Osteocyte (in vitro differentiated cells): Measurements from ENCODE around the gene ARFGAP1. TPM values are rescaled to one million over a fixed set of nuclear protein-coding genes. Genes with fewer than 3 reads are reported as not detected.

Experiments used
- DNase-seq: peaks from one replicate; pipeline ENCODE4 v3.0.0; 2021; ENCODE audit warnings: mixed read lengths; ENCODE audit not compliant: unreplicated experiment; ENCODE audit errors: extremely low spot score
- H3K27ac Mint-ChIP-seq: one replicate; pipeline ENCODE4 v1.8.0; 2021; ENCODE audit warnings: mild to moderate bottlenecking, mixed read lengths; ENCODE audit not compliant: unreplicated experiment
- H3K27me3 Mint-ChIP-seq: one replicate; pipeline ENCODE4 v1.8.0; 2021; ENCODE audit warnings: mixed read lengths; ENCODE audit not compliant: unreplicated experiment
- H3K36me3 Mint-ChIP-seq: one replicate; pipeline ENCODE4 v1.8.0; 2021; ENCODE audit warnings: mixed read lengths; ENCODE audit not compliant: unreplicated experiment
- H3K4me1 Mint-ChIP-seq: one replicate; pipeline ENCODE4 v1.8.0; 2021; ENCODE audit warnings: mixed read lengths; ENCODE audit not compliant: unreplicated experiment
- H3K4me3 Mint-ChIP-seq: one replicate; pipeline ENCODE4 v1.8.0; 2021; ENCODE audit warnings: mild to moderate bottlenecking, moderate library complexity, mixed read lengths; ENCODE audit not compliant: unreplicated experiment
- H3K9me3 Mint-ChIP-seq: one replicate; pipeline ENCODE4 v1.8.0; 2021; ENCODE audit warnings: mixed read lengths; ENCODE audit not compliant: unreplicated experiment
- CTCF ChIP-seq: fragments of 200-600 bp; sonication (generic); IDR thresholded peaks from 2 replicates; pipeline ENCODE4 v1.5.0; 2021; ENCODE audit warnings: antibody characterized with exemption, mild to moderate bottlenecking, moderate library complexity
- total RNA-seq: library from RNA; stranded (reverse); gene quantifications from 2 replicates; pipeline ENCODE4 v1.2.1, GENCODE V29; 2021

Gene ARFGAP1
- total RNA-seq, 1 donor from 2014 or later, result 119 TPM

GRCh38 chr20:63255931-63256704, 16.5 kb upstream of the ARFGAP1 start:
- no peak overlapping the region for H3K27ac Mint-ChIP-seq
- H3K4me3 Mint-ChIP-seq, result no peak overlapping the region
- no peak for DNase-seq
- H3K9me3 Mint-ChIP-seq, result no peaks in the 10 kb centered on the region
- peaks cover 13% of the 10 kb centered on the region for H3K4me1 Mint-ChIP-seq
- H3K36me3 Mint-ChIP-seq, result no peaks in the 10 kb centered on the region
- peaks cover 49% of the 10 kb centered on the region for H3K27me3 Mint-ChIP-seq
- TF ChIP-seq CTCF, result no peak

DNA sequence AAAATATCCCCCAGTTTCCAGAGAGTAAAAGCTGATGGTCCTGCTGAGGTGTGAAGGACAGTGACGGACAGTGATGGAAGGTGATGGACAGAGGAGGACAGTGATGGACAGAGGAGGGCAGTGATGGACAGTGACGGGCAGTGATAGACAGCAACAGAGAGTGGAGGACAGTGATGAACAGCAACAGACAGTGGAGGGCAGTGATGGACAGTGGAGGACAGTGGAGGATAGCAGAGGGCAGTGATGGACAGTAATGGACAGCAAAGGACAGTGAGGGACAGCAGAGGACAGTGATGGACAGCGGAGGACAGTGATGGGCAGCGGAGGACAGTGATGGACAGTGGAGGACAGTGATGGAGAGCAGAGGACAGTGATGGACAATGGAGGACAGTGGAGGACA, 15.7 kb upstream of the ARFGAP1 start:
- H3K4me1 Mint-ChIP-seq, result peaks cover 18% of the 10 kb centered on the region
- peaks cover 54% of the 10 kb centered on the region for H3K27me3 Mint-ChIP-seq
- H3K4me3 Mint-ChIP-seq, result no peak overlapping the region
- no peak for DNase-seq
- no peaks in the 10 kb centered on the region for H3K9me3 Mint-ChIP-seq
- H3K36me3 Mint-ChIP-seq, result no peaks in the 10 kb centered on the region
- TF ChIP-seq CTCF, result no peak
- H3K27ac Mint-ChIP-seq, result no peak overlapping the region

- Mint-ChIP-seq H3K4me3 (no peak overlapping the region), H3K27me3 (peaks cover 50% of the 10 kb centered on the region), H3K9me3 (no peaks in the 10 kb centered on the region), H3K4me1 (peaks cover 13% of the 10 kb centered on the region), H3K27ac (no peak overlapping the region), H3K36me3 (no peaks in the 10 kb centered on the region)
- DNase-seq, result no peak
- TF ChIP-seq CTCF, result no peak
Observed at GRCh38 chr20:63257629-63258028, 15.0 kb upstream of the ARFGAP1 start.

DNA sequence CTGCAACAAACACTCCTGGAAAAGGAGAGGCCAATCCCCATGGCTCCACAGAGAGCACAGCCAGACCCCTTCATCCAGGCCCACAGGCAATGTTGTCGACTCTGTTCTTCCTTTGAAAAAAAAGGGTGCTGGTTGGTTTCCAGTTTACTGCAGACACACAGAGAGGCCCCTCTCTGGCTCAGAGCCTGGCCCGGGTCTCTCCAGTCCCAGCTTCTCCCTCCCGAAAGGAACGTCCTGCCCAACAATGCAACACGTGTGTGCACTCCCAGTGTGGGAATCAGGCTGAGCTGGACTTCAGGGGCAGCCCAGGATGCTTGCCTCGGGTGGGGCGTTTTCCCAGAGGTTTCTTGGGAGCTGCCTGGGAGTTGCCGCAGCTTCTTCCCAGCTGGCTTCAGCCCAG, 13.8 kb upstream of the ARFGAP1 start:
- DNase-seq, result no peak
- H3K27me3 Mint-ChIP-seq, result peaks cover 44% of the 10 kb centered on the region

More for the DNA sequence above, 13.8 kb upstream of the ARFGAP1 start:
- no peak for TF ChIP-seq CTCF
- H3K4me1 Mint-ChIP-seq, result peaks cover 6% of the 10 kb centered on the region
- H3K36me3 Mint-ChIP-seq, result no peaks in the 10 kb centered on the region
- H3K27ac Mint-ChIP-seq, result no peak overlapping the region
- H3K4me3 Mint-ChIP-seq, result no peak overlapping the region
- no peaks in the 10 kb centered on the region for H3K9me3 Mint-ChIP-seq
